H1 (cell line): ENCODE data around the gene ANKRD36. TPM values are rescaled to one million over a fixed set of nuclear protein-coding genes. Genes with fewer than 3 reads are reported as not detected.

Experiments used
- CTCF ChIA-PET: fragments of 300-600 bp; sonication (Branson Sonifier 250); formaldehyde crosslinking; loops from one replicate; lab custom pipeline; 2021; ENCODE audit not compliant: partially characterized antibody; lab: Charles Lee
- POLR2A ChIA-PET: fragments of 300-600 bp; sonication (Branson Sonifier 250); formaldehyde crosslinking; loops from one replicate; lab custom pipeline; 2021; ENCODE audit warnings: inconsistent platforms; ENCODE audit not compliant: partially characterized antibody; lab: Charles Lee
- DNase-seq, 2 experiments: peaks; one replicate each; pipeline versions ENCODE4 v3.0.0 to v3.0.0-alpha.2; 2010 to 2022; ENCODE audit warnings: low spot score in 2 of 2, low read depth in 1 of 2, mixed read lengths in 1 of 2
- FAIRE-seq: peaks from 2 replicates; lab custom pipeline; 2011; peaks lifted over from hg19 to GRCh38; lab: Jason Lieb, UNC
- H2AFZ ChIP-seq: 2 replicates; pipeline ENCODE4 v1.8.1; 2012; ENCODE audit warnings: low read length, inconsistent platforms
- H2AK5ac ChIP-seq: 2 replicates; pipeline ENCODE4 v1.6.1; 2013; ENCODE audit warnings: low read depth, low read length
- H2BK120ac ChIP-seq: replicated peaks from 2 replicates; pipeline ENCODE3; 2013; ENCODE audit warnings: low read depth, low read length, inconsistent platforms
- H2BK12ac ChIP-seq: 2 replicates; pipeline ENCODE4 v1.6.1; 2013; ENCODE audit warnings: low read depth, low read length
- H2BK15ac ChIP-seq: 2 replicates; pipeline ENCODE4 v1.6.1; 2013; ENCODE audit warnings: low read length
- H2BK20ac ChIP-seq: 2 replicates; pipeline ENCODE4 v1.6.1; 2013; ENCODE audit warnings: low read length
- H2BK5ac ChIP-seq: 2 replicates; pipeline ENCODE4 v1.6.1; 2013; ENCODE audit warnings: low read depth, low read length
- H3K14ac ChIP-seq: 2 replicates; pipeline ENCODE4 v1.6.1; 2013; ENCODE audit warnings: inconsistent platforms; ENCODE audit not compliant: insufficient read length
- H3K18ac ChIP-seq: 2 replicates; pipeline ENCODE4 v1.6.1; 2013; ENCODE audit warnings: low read length; ENCODE audit errors: extremely low read depth
- H3K23ac ChIP-seq: 2 replicates; pipeline ENCODE4 v1.6.1; 2013; ENCODE audit warnings: inconsistent platforms; ENCODE audit not compliant: insufficient read length
- H3K23me2 ChIP-seq: 2 replicates; pipeline ENCODE4 v1.6.1; 2013; ENCODE audit warnings: low read depth, low read length
- H3K27ac ChIP-seq: 2 replicates; pipeline ENCODE4 v1.6.1; 2011; ENCODE audit warnings: low read depth, low read length, inconsistent platforms
- H3K27me3 ChIP-seq, 4 experiments: replicated peaks in 1 of 4; 1 replicate in 1 of 4; 2 replicates in 3 of 4; pipeline versions ENCODE4 v1.6.1 to v1.8.1; 2011 to 2013; ENCODE audit warnings: low read length in 3 of 4, mild to moderate bottlenecking in 3 of 4, inconsistent platforms in 2 of 4, mixed read lengths in 2 of 4, moderate library complexity in 1 of 4; ENCODE audit not compliant: control insufficient read depth in 3 of 4, insufficient read depth in 3 of 4; ENCODE audit errors: extremely low read depth in 1 of 4
- H3K36me3 ChIP-seq, 4 experiments: 2 replicates each; pipeline versions ENCODE4 v1.6.1 to v1.8.1; 2011 to 2013; ENCODE audit warnings: mild to moderate bottlenecking in 4 of 4, low read length in 3 of 4, moderate library complexity in 2 of 4, control low read depth in 1 of 4, inconsistent platforms in 1 of 4; ENCODE audit not compliant: insufficient read depth in 4 of 4, control insufficient read depth in 2 of 4
- H3K4ac ChIP-seq: replicated peaks from 2 replicates; pipeline ENCODE3; 2013; ENCODE audit warnings: low read length, low read depth, mixed read lengths, inconsistent platforms; ENCODE audit not compliant: insufficient read length
- H3K4me1 ChIP-seq, 4 experiments: replicated peaks in 1 of 4; 1 replicate in 1 of 4; 2 replicates in 3 of 4; pipeline versions ENCODE4 v1.6.1 to v1.8.1; 2011 to 2013; ENCODE audit warnings: low read length in 3 of 4, inconsistent platforms in 2 of 4, mixed read lengths in 1 of 4; ENCODE audit not compliant: insufficient read depth in 4 of 4, control insufficient read depth in 3 of 4
- H3K4me2 ChIP-seq, 2 experiments: 2 replicates each; pipeline versions ENCODE4 v1.6.1 to v1.8.1; 2011 to 2013; ENCODE audit warnings: low read depth in 2 of 2, low read length in 2 of 2, control low read depth in 1 of 2, inconsistent platforms in 1 of 2, mild to moderate bottlenecking in 1 of 2; ENCODE audit not compliant: insufficient read depth in 1 of 2
- H3K4me3 ChIP-seq, 4 experiments: fragments of 200-600, 300-600 bp in 1 of 4; sonication (generic), shearing (Covaris generic), sonication (Bioruptor Twin) in 1 of 4; 2 replicates each; pipeline versions ENCODE4 v1.5.1 to v1.8.1; 2011 to 2016; ENCODE audit warnings: low read length in 4 of 4, low read depth in 3 of 4, control low read depth in 2 of 4, inconsistent platforms in 2 of 4, mild to moderate bottlenecking in 2 of 4, mixed read lengths in 1 of 4, moderate library complexity in 1 of 4; ENCODE audit not compliant: insufficient read depth in 2 of 4; ENCODE audit errors: extremely low read depth in 1 of 4
- H3K56ac ChIP-seq: replicated peaks from 2 replicates; pipeline ENCODE3; 2013; ENCODE audit warnings: low read depth, mild to moderate bottlenecking, mixed read lengths, low read length, inconsistent platforms; ENCODE audit not compliant: insufficient read length
- H3K79me1 ChIP-seq: 2 replicates; pipeline ENCODE4 v1.6.1; 2013; ENCODE audit warnings: low read depth, low read length, control low read depth
- H3K79me2 ChIP-seq, 2 experiments: 2 replicates each; pipeline versions ENCODE4 v1.6.1 to v1.8.1; 2012 to 2013; ENCODE audit warnings: low read length in 2 of 2, mild to moderate bottlenecking in 2 of 2, inconsistent platforms in 1 of 2; ENCODE audit not compliant: insufficient read depth in 2 of 2, control insufficient read depth in 1 of 2
- H3K9ac ChIP-seq, 4 experiments: replicated peaks in 1 of 4; 1 replicate in 1 of 4; 2 replicates in 3 of 4; pipeline versions ENCODE4 v1.6.1 to v1.8.1; 2011 to 2013; ENCODE audit warnings: low read depth in 3 of 4, low read length in 3 of 4, control low read depth in 2 of 4, mild to moderate bottlenecking in 2 of 4, moderate library complexity in 2 of 4, inconsistent platforms in 1 of 4; ENCODE audit errors: extremely low read depth in 1 of 4
- H3K9me3 ChIP-seq, 2 experiments: 2 replicates each; pipeline versions ENCODE4 v1.6.1 to v1.8.1; 2012 to 2013; ENCODE audit warnings: mild to moderate bottlenecking in 2 of 2, moderate library complexity in 2 of 2, control low read depth in 1 of 2, inconsistent platforms in 1 of 2, low read depth in 1 of 2, low read length in 1 of 2, mixed read lengths in 1 of 2; ENCODE audit not compliant: insufficient read depth in 2 of 2
- H4K20me1 ChIP-seq, 2 experiments: replicated peaks in 1 of 2; 2 replicates each; pipeline versions ENCODE3 to v1.8.1; 2011 to 2013; ENCODE audit warnings: inconsistent platforms in 2 of 2, low read length in 2 of 2, mild to moderate bottlenecking in 1 of 2; ENCODE audit not compliant: insufficient read depth in 2 of 2, control insufficient read depth in 1 of 2
- H4K5ac ChIP-seq: 2 replicates; pipeline ENCODE4 v1.6.1; 2013; ENCODE audit warnings: low read length, low read depth, mixed read lengths, inconsistent platforms; ENCODE audit not compliant: insufficient read length
- H4K8ac ChIP-seq: 2 replicates; pipeline ENCODE4 v1.8.0; 2013; ENCODE audit warnings: mild to moderate bottlenecking, moderate library complexity, low read length, inconsistent platforms; ENCODE audit not compliant: insufficient read depth; ENCODE audit errors: extremely low read depth
- H4K91ac ChIP-seq: replicated peaks from 2 replicates; pipeline ENCODE3; 2013; ENCODE audit warnings: low read length, mixed read lengths, inconsistent platforms; ENCODE audit not compliant: insufficient read length
- EGR1 ChIP-seq: IDR thresholded peaks from 2 replicates; pipeline ENCODE4 v1.6.1; 2011; ENCODE audit warnings: low read depth, low read length, borderline replicate concordance
- EP300 ChIP-seq, 2 experiments: IDR thresholded peaks; 1 replicate in 1 of 2; 2 replicates in 1 of 2; pipeline ENCODE4 v1.6.1; 2011 to 2012; ENCODE audit warnings: low read depth in 2 of 2, low read length in 2 of 2, mild to moderate bottlenecking in 2 of 2, borderline replicate concordance in 1 of 2, inconsistent platforms in 1 of 2, moderate library complexity in 1 of 2
- GABPA ChIP-seq: IDR thresholded peaks from 2 replicates; pipeline ENCODE4 v1.6.1; 2011; ENCODE audit warnings: mild to moderate bottlenecking, low read length, moderate library complexity, borderline replicate concordance; ENCODE audit not compliant: insufficient read depth
- HDAC6 ChIP-seq: IDR thresholded peaks from one replicate; pipeline ENCODE4 v1.7.1; 2012; ENCODE audit warnings: low read depth, mild to moderate bottlenecking, inconsistent platforms, low read length, moderate library complexity
- JUN ChIP-seq: IDR thresholded peaks from 2 replicates; pipeline ENCODE4 v1.6.1; 2011; ENCODE audit warnings: low read depth, mild to moderate bottlenecking, improper control_type of control experiment, low read length
- KDM1A ChIP-seq: fragments of 200-600, 300-600 bp; sonication (generic); IDR thresholded peaks from 2 replicates; pipeline ENCODE4 v1.7.1; 2016; ENCODE audit warnings: mild to moderate bottlenecking, low read length, borderline replicate concordance
- KDM5A ChIP-seq: fragments of 200-600 bp; IDR thresholded peaks from 2 replicates; pipeline ENCODE4 v1.7.1; 2012; ENCODE audit warnings: mild to moderate bottlenecking, low read length, inconsistent platforms, mixed read lengths
- MAFK ChIP-seq: IDR thresholded peaks from 2 replicates; pipeline ENCODE4 v1.6.1; 2012; ENCODE audit warnings: low read depth, mild to moderate bottlenecking, improper control_type of control experiment, low read length
- NANOG ChIP-seq: IDR thresholded peaks from 2 replicates; pipeline ENCODE4 v1.6.1; 2011; ENCODE audit warnings: low read length, low read depth, mild to moderate bottlenecking, inconsistent platforms; ENCODE audit not compliant: insufficient read depth, poor library complexity, severe bottlenecking
- POLR2A ChIP-seq, 2 experiments: IDR thresholded peaks; 1 replicate in 1 of 2; 2 replicates in 1 of 2; pipeline ENCODE4 v1.6.1; 2011; ENCODE audit warnings: low read depth in 2 of 2, low read length in 2 of 2, mild to moderate bottlenecking in 2 of 2; ENCODE audit errors: control extremely low read depth in 1 of 2
- POU5F1 ChIP-seq: IDR thresholded peaks from 2 replicates; pipeline ENCODE4 v1.6.1; 2011; ENCODE audit warnings: low read depth, mild to moderate bottlenecking, low read length, moderate library complexity
- RNF2 ChIP-seq: fragments of 200-900, 300-1000 bp; sonication (generic); IDR thresholded peaks from 2 replicates; pipeline ENCODE4 v1.7.1; 2016; ENCODE audit warnings: borderline replicate concordance, low read depth, mild to moderate bottlenecking, antibody characterized with exemption, low read length; ENCODE audit not compliant: poor library complexity, severe bottlenecking; ENCODE audit errors: missing control alignments
- SIRT6 ChIP-seq: IDR thresholded peaks from one replicate; pipeline ENCODE4 v1.7.1; 2012; ENCODE audit warnings: low read length, inconsistent platforms
- TAF1 ChIP-seq: IDR thresholded peaks from 2 replicates; pipeline ENCODE4 v1.6.1; 2011; ENCODE audit warnings: mild to moderate bottlenecking, low read depth, low read length
- TBP ChIP-seq: IDR thresholded peaks from 2 replicates; pipeline ENCODE4 v1.6.1; 2011; ENCODE audit warnings: low read depth, low read length, improper control_type of control experiment
- WGBS, 2 experiments: shearing (Covaris generic) in 1 of 2; methylation state at CpG; one replicate each; pipeline versions ENCODE4 v1.1.6 to v1.1.7; 2013 to 2015; ENCODE audit warnings: low lambda C conversion rate in 2 of 2, mixed read lengths in 2 of 2, inconsistent platforms in 1 of 2, low coverage in 1 of 2, missing lambda C conversion rate in 1 of 2; ENCODE audit not compliant: insufficient replicate concordance in 2 of 2, insufficient coverage in 1 of 2, insufficient read length in 1 of 2; ENCODE audit errors: extremely low coverage in 1 of 2, missing lambda C conversion rate in 1 of 2; 5-methylcytosine and 5-hydroxymethylcytosine counted together
- polyA plus RNA-seq, 7 experiments: library from polyadenylated mRNA; depleted of rRNA in 3 of 7; stranded (reverse) in 5 of 7; unstranded in 2 of 7; fragments of >200 nt in 5 of 7; fragments of 200-250 nt in 2 of 7; gene quantifications; 1 replicate in 5 of 7; 2 replicates in 1 of 7; 4 replicates in 1 of 7; pipeline versions ENCODE4 v1.2.1 to v1.2.3, GENCODE V29; 2011 to 2013; ENCODE audit warnings: missing spikeins in 2 of 7, mixed read lengths in 2 of 7
- total RNA-seq: library from RNA; stranded (reverse); fragmentation: NEBNext Ultra II Directional; extraction: Animal tissue kit (Norgen Biotek cat#: 25700); gene quantifications from 2 replicates; pipeline ENCODE4 v1.2.1, GENCODE V29; 2021

Gene ANKRD36
- total and polyA plus RNA-seq, 2 of the 8 experiments (the other 6 are each of a cell fraction or from before 2014, with no cell fraction given), result 2.7 to 12.3 TPM

- H2AK5ac ChIP-seq, result no peak overlapping the region
- H3K9ac ChIP-seq, result no peak overlapping the region
- H3K27ac ChIP-seq, result no peak overlapping the region
- H3K9me3 ChIP-seq, result no peaks in the 10 kb centered on the region
- H3K4ac ChIP-seq, result no peak overlapping the region
- FAIRE-seq, result no peak
- H2BK5ac ChIP-seq, result no peak overlapping the region
- H2BK20ac ChIP-seq, result no peak overlapping the region
- no peaks in the 10 kb centered on the region for H3K27me3 ChIP-seq
- H2BK15ac ChIP-seq, result no peak overlapping the region
- 73% methylated on average over 12 of the region's 12 CpGs; no CpG with 5 or more reads in 1 of the 2 experiments for WGBS, 2 experiments
- DNase-seq, result no peak
- H2BK12ac ChIP-seq, result no peak overlapping the region
- H4K91ac ChIP-seq, result no peak overlapping the region
- H3K56ac ChIP-seq, result no peak overlapping the region
- H3K79me1 ChIP-seq, result no peaks in the 10 kb centered on the region
- H3K23me2 ChIP-seq, result peaks cover 4% of the 10 kb centered on the region; the same call in 1 of the 2 replicates
- H2BK120ac ChIP-seq, result no peak overlapping the region
- POLR2A ChIA-PET, result no interaction called here
- H4K5ac ChIP-seq, result no peak overlapping the region
- H4K20me1 ChIP-seq, result no peaks in the 10 kb centered on the region
- no peak overlapping the region for H2AFZ ChIP-seq
- H3K4me3 ChIP-seq, result peak overlapping the region; percentile 24 to 56 (median 35); a peak in 6 of 8 replicates
- H3K14ac ChIP-seq, result no peak overlapping the region
- peak overlapping the region; percentile 72 to 87 for H3K4me2 ChIP-seq
- CTCF ChIA-PET, result interaction anchor here (0.9 to 1.2 kb wide), 4 partner anchors 9 to 135 kb away, joined by 3 to 5 read pairs (median 4); partner anchors contain the start of gene ANKRD36
- H3K18ac ChIP-seq, result no peak overlapping the region
- H3K36me3 ChIP-seq, result no peaks in the 10 kb centered on the region
- H3K23ac ChIP-seq, result no peak overlapping the region
- no peak overlapping the region for H4K8ac ChIP-seq
- peaks cover 0 to 7% (median 0%) of the 10 kb centered on the region in 4 experiments; a peak in 2 of 7 replicates for H3K4me1 ChIP-seq
- no peaks in the 10 kb centered on the region for H3K79me2 ChIP-seq
- no peak for TF ChIP-seq RNF2
- no peak for TF ChIP-seq POLR2A (IDR thresholded peaks at IDR 0.05; ENCODE audit: control extremely low read depth in 1 of 2, low read depth in 2 of 2, low read length in 2 of 2)
- no peak for TF ChIP-seq GABPA
- TF ChIP-seq MAFK, result no peak
- TF ChIP-seq KDM1A, result no peak
- no peak for TF ChIP-seq JUN
- no peak for TF ChIP-seq TBP
- no peak for TF ChIP-seq POU5F1
- TF ChIP-seq KDM5A, result no peak
- no peak for TF ChIP-seq HDAC6
- TF ChIP-seq EP300 (IDR thresholded peaks at IDR 0.05; ENCODE audit: borderline replicate concordance in 1 of 2, low read depth in 2 of 2, low read length in 2 of 2), result no peak
- TF ChIP-seq SIRT6, result no peak
- TF ChIP-seq NANOG, result no peak
- TF ChIP-seq EGR1, result no peak
- TF ChIP-seq TAF1, result no peak
These were observed 17.3 kb upstream of the ANKRD36 start for GRCh38 chr2:97095661-97096060.
